ENCODE results near the gene ANK3. TPM values are rescaled to one million over a fixed set of nuclear protein-coding genes. Genes with fewer than 3 reads are reported as not detected.
A peak's percentile ranks its signal among the peaks of the same experiment; 100 is the strongest.

Gene ANK3
- polyA plus RNA-seq, 1 donor: 144 TPM

- no peak for DNase-seq (ENCODE audit: low read depth)
Measured at GRCh38 chr10:60140651-60141632, 248.7 kb downstream of the ANK3 start.

GRCh38 chr10:60139798-60140566 lies 249.7 kb downstream of the ANK3 start:
- DNase-seq (ENCODE audit: low read depth): no peak

GRCh38 chr10:60139290-60139689 lies 250.4 kb downstream of the ANK3 start:
- DNase-seq (ENCODE audit: low read depth): no peak

GRCh38 chr10:60138842-60139241 lies 250.8 kb downstream of the ANK3 start:
- no peak for DNase-seq (ENCODE audit: low read depth)

GRCh38 chr10:60138026-60138425 lies 251.6 kb downstream of the ANK3 start:
- DNase-seq (ENCODE audit: low read depth): no peak

GRCh38 chr10:60137292-60137992 lies 252.2 kb downstream of the ANK3 start:
- no peak for DNase-seq (ENCODE audit: low read depth)

- no peak for DNase-seq (ENCODE audit: low read depth)
Measured at GRCh38 chr10:60135020-60135419, 254.7 kb downstream of the ANK3 start.

- DNase-seq (ENCODE audit: low read depth): no peak
Measured at GRCh38 chr10:60134548-60134947, 255.1 kb downstream of the ANK3 start.

GRCh38 chr10:60130130-60130579 lies 259.5 kb downstream of the ANK3 start:
- no peak for DNase-seq (ENCODE audit: low read depth)

GRCh38 chr10:60125895-60126294 lies 263.8 kb downstream of the ANK3 start:
- no peak for DNase-seq (ENCODE audit: low read depth)

- no peak for DNase-seq (ENCODE audit: low read depth)
Measured at GRCh38 chr10:60124536-60124935, 265.1 kb downstream of the ANK3 start.

- no peak for DNase-seq (ENCODE audit: low read depth)
Measured at GRCh38 chr10:60123668-60124067, 266.0 kb downstream of the ANK3 start.

GRCh38 chr10:60123172-60123571 lies 266.5 kb downstream of the ANK3 start:
- DNase-seq (ENCODE audit: low read depth): no peak

- no peak for DNase-seq (ENCODE audit: low read depth)
Measured at GRCh38 chr10:60122190-60122589, 267.5 kb downstream of the ANK3 start.

- no peak for DNase-seq (ENCODE audit: low read depth)
Measured at GRCh38 chr10:60114765-60115586, 274.7 kb downstream of the ANK3 start.

GRCh38 chr10:60110739-60111138 lies 278.9 kb downstream of the ANK3 start:
- DNase-seq (ENCODE audit: low read depth): no peak

GRCh38 chr10:60107308-60107976 lies 282.2 kb downstream of the ANK3 start:
- no peak for DNase-seq (ENCODE audit: low read depth)

- DNase-seq (ENCODE audit: low read depth): no peak
Measured at GRCh38 chr10:60105295-60105695, 284.4 kb downstream of the ANK3 start.

GRCh38 chr10:60101821-60102220 lies 287.9 kb downstream of the ANK3 start:
- DNase-seq (ENCODE audit: low read depth): no peak

- peak; percentile 39 for DNase-seq (ENCODE audit: low read depth)
Measured at GRCh38 chr10:60099998-60100747, 289.5 kb downstream of the ANK3 start.
